ENCODE data around the gene ANKRD12.
"Not testable (repeated sequence)": the region's sequence is repeated elsewhere in the genome, so short reads cannot be mapped to it uniquely, and the experiment has no call there.

ANKRD12 gene

DNA sequence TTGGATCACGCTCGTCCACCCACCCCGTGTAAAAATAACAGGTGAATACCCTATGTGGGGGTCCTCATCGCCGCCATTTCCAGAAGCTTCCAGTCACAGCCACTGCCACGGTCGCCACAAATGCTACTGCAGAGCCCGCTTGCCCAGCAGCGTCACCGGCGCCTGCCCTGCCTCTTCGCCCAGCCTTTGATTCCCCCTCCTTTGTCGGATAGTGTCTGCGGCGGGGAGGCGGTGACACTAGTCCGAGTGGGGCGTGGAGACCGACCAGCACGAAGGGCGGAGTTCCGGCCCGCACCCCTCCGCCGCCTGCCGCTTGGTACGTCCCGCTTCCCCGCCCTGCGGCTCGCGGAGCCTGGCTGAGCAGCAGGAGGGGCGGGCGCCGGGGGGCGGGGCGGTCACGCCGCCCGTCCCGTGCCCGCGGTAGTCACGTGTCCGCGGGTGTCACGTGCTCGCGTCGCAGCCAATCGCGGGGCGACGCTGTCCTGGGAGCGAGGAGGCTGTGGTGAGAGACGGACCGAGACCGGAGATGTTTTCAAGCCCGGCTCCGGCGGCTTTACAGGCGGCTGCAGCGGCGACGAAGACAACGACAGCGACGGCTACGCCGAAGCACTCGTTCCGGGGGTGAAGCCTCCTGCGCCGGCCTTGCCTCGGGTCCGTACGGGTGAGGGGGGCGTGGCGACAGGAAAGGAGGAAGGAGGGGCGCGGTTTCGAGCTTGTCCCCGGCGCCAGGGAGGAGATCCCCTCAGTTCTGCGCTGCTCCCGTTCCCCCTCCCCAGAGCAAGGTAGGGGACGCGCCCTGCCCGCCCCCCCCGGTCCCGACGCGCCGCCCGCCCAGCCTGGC is at the start of gene ANKRD12:
ANKRD12 (plus strand) TSS at position 467 of the 841 bp plus-strand sequence. CDS start 45,652 bp downstream, outside the sequence.
- Histone ChIP-seq H4K20me1 (ENCODE audit: insufficient read depth) (no peaks in the 10 kb centered on the region; the same call in 1 of the 2 replicates), H3K4me1 (ENCODE audit: low read depth, poor library complexity, severe bottlenecking) (peaks cover 48% of the 10 kb centered on the region), H3K4me2 (peak within 1 kb of the TSS; percentile 98), H3K4me3 (IDR thresholded peaks at IDR 0.05; ENCODE audit: insufficient read depth, low read depth, low read length) (no peak within 1 kb of the TSS), H3K27me3 (ENCODE audit: insufficient read depth, low read depth) (no peaks in the 10 kb centered on the region), H3K27ac (peak within 1 kb of the TSS; percentile 99), H3K79me2 (ENCODE audit: insufficient read depth, low read depth) (peaks cover 80% of the 10 kb centered on the region), H3K36me3 (ENCODE audit: insufficient read depth) (peaks cover 9% of the 10 kb centered on the region; the same call in 1 of the 2 replicates), H2AFZ (ENCODE audit: low read depth) (peak within 1 kb of the TSS; percentile 35; the same call in 1 of the 2 replicates), H3K9ac (peak within 1 kb of the TSS; percentile 98)
- TF ChIP-seq, protein P1, sequence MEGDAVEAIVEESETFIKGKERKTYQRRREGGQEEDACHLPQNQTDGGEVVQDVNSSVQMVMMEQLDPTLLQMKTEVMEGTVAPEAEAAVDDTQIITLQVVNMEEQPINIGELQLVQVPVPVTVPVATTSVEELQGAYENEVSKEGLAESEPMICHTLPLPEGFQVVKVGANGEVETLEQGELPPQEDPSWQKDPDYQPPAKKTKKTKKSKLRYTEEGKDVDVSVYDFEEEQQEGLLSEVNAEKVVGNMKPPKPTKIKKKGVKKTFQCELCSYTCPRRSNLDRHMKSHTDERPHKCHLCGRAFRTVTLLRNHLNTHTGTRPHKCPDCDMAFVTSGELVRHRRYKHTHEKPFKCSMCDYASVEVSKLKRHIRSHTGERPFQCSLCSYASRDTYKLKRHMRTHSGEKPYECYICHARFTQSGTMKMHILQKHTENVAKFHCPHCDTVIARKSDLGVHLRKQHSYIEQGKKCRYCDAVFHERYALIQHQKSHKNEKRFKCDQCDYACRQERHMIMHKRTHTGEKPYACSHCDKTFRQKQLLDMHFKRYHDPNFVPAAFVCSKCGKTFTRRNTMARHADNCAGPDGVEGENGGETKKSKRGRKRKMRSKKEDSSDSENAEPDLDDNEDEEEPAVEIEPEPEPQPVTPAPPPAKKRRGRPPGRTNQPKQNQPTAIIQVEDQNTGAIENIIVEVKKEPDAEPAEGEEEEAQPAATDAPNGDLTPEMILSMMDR (conservative IDR thresholded peaks at IDR 0.05; ENCODE audit: low read depth, low read length) = no peak

DNA sequence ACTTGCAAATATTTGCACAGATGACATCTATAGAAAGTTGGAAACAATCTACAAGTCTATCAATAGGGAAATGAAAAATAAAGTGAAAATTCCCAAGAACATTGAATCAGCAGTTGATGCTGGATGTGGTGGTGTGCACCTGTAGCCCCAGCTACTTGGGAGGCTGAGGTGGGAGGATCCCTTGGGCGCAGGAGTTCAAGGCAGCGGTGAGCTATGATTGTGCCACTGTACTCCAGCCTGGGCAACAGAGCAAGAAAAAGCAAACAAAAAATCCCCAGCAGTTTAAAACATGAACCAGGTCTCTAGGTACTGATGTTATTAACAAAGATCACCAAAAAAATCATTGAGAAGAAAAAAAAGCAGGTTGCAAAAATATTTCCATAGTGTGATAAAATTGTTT is 49.4 kb upstream of the ANKRD12 start:
- Histone ChIP-seq H3K4me3 (IDR thresholded peaks at IDR 0.05; ENCODE audit: insufficient read depth, low read depth, low read length) (no peak overlapping the region), H3K4me2 (no peak overlapping the region), H3K27me3 (ENCODE audit: insufficient read depth, low read depth) (no peaks in the 10 kb centered on the region), H3K36me3 (ENCODE audit: insufficient read depth) (no peaks in the 10 kb centered on the region), H3K9ac (no peak overlapping the region), H4K20me1 (ENCODE audit: insufficient read depth) (no peaks in the 10 kb centered on the region), H3K4me1 (ENCODE audit: low read depth, poor library complexity, severe bottlenecking) (peaks cover 59% of the 10 kb centered on the region), H2AFZ (ENCODE audit: low read depth) (no peak overlapping the region), H3K79me2 (ENCODE audit: insufficient read depth, low read depth) (no peaks in the 10 kb centered on the region; the same call in 1 of the 2 replicates), H3K27ac (peak overlapping the region; percentile 2; the same call in 1 of the 2 replicates)
- TF ChIP-seq, protein P1 (conservative IDR thresholded peaks at IDR 0.05; ENCODE audit: low read depth, low read length) = no peak

- Histone ChIP-seq H3K4me3 (IDR thresholded peaks at IDR 0.05; ENCODE audit: insufficient read depth, low read depth, low read length) (no peak overlapping the region), H3K4me1 (ENCODE audit: low read depth, poor library complexity, severe bottlenecking) (peaks cover 55% of the 10 kb centered on the region), H3K27ac (no peak overlapping the region), H2AFZ (ENCODE audit: low read depth) (no peak overlapping the region), H3K4me2 (no peak overlapping the region), H3K9ac (no peak overlapping the region), H3K27me3 (ENCODE audit: insufficient read depth, low read depth) (no peaks in the 10 kb centered on the region), H3K79me2 (ENCODE audit: insufficient read depth, low read depth) (no peaks in the 10 kb centered on the region; the same call in 1 of the 2 replicates), H4K20me1 (ENCODE audit: insufficient read depth) (no peaks in the 10 kb centered on the region), H3K36me3 (ENCODE audit: insufficient read depth) (no peaks in the 10 kb centered on the region)
- TF ChIP-seq, protein P1 (conservative IDR thresholded peaks at IDR 0.05; ENCODE audit: low read depth, low read length) = no peak
Measured at GRCh38 chr18:9088252-9088651, 48.3 kb upstream of the ANKRD12 start.

DNA sequence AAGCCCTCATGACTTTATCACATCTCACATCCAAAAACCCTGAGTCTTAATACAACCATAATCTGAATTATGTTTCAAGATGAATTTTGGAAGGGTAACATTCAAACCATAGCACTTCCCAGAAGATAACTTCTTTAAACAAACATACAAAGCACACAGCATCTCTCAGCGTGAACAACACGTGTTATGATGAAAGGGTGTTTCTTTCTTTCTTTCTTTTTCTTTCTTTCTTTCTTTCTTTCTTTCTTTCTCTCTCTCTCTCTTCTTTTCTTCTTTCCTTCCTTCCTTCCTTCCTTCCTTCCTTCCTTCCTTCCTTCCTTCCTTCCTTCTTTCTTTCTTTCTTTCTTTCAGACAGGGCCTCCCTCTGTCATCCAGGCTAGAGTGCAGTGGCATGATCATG is 47.9 kb upstream of the ANKRD12 start:
- not testable (repeated sequence) for H3K4me3 ChIP-seq (IDR thresholded peaks at IDR 0.05; ENCODE audit: insufficient read depth, low read depth, low read length); H3K79me2 ChIP-seq (ENCODE audit: insufficient read depth, low read depth); H3K36me3 ChIP-seq (ENCODE audit: insufficient read depth); H4K20me1 ChIP-seq (ENCODE audit: insufficient read depth); H3K9ac ChIP-seq; H3K4me2 ChIP-seq; H3K27me3 ChIP-seq (ENCODE audit: insufficient read depth, low read depth); H2AFZ ChIP-seq (ENCODE audit: low read depth); H3K27ac ChIP-seq
- H3K4me1 ChIP-seq (ENCODE audit: low read depth, poor library complexity, severe bottlenecking) = peaks cover 50% of the 10 kb centered on the region

DNA sequence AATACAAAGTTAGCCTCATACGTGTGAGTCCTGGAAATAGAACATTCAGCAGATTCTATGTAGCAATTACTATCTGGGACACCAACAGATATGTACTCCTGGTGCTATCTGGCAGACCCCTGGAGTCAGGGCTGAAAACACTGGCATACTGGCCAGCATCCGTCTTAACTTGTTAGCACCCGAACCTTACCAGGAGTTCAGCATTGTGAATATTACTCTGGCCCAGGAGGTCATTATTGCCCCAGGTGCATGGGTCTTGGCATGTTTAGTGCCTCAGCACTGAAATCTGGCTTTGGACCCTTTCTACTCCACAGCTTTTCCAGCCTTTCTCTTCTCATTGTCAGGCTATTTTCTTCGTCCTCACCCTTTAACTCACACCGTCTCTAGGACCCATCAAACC is 46.0 kb upstream of the ANKRD12 start:
- no peak overlapping the region for H3K9ac ChIP-seq
- TF ChIP-seq, protein P1 (conservative IDR thresholded peaks at IDR 0.05; ENCODE audit: low read depth, low read length) = no peak
- no peak overlapping the region for H3K4me3 ChIP-seq (IDR thresholded peaks at IDR 0.05; ENCODE audit: insufficient read depth, low read depth, low read length)
- H3K27me3 ChIP-seq (ENCODE audit: insufficient read depth, low read depth) = no peaks in the 10 kb centered on the region
- H3K4me1 ChIP-seq (ENCODE audit: low read depth, poor library complexity, severe bottlenecking) = peaks cover 32% of the 10 kb centered on the region
- no peak overlapping the region for H3K4me2 ChIP-seq
- no peak overlapping the region for H2AFZ ChIP-seq (ENCODE audit: low read depth)
- no peaks in the 10 kb centered on the region for H4K20me1 ChIP-seq (ENCODE audit: insufficient read depth)
- no peak overlapping the region for H3K27ac ChIP-seq
- no peaks in the 10 kb centered on the region; the same call in 1 of the 2 replicates for H3K79me2 ChIP-seq (ENCODE audit: insufficient read depth, low read depth)
- no peaks in the 10 kb centered on the region for H3K36me3 ChIP-seq (ENCODE audit: insufficient read depth)
